ENCODE data around the gene HLTF.
A peak's percentile ranks its signal among the peaks of the same experiment; 100 is the strongest.

The HLTF gene

GRCh38 chr3:149020196-149020838 is 66.0 kb downstream of the HLTF start:
- Histone ChIP-seq H2BK120ac (ENCODE audit: low read depth, low read length) (no peak overlapping the region), H3K79me1 (ENCODE audit: low read depth, low read length) (no peaks in the 10 kb centered on the region), H2AFZ (ENCODE audit: low read length) (no peak overlapping the region), H3K14ac (ENCODE audit: low read length) (no peak overlapping the region), H2BK15ac (ENCODE audit: low read length) (no peak overlapping the region), H3K4me2 (ENCODE audit: insufficient read depth, low read length, poor library complexity, severe bottlenecking) (no peak overlapping the region), H4K8ac (ENCODE audit: low read depth, low read length) (no peak overlapping the region), H3K4me3 (ENCODE audit: low read length in 2 of 2) (no peak overlapping the region), H3K27me3 (ENCODE audit: control insufficient read depth in 3 of 3, insufficient read depth in 3 of 3, low read depth in 1 of 3, low read length in 3 of 3) (no peaks in the 10 kb centered on the region), H2AK5ac (ENCODE audit: low read depth, low read length) (no peak overlapping the region), H3K36me3 (replicated peaks in 1 of 2; ENCODE audit: control insufficient read depth in 2 of 2, insufficient read depth in 2 of 2, low read length in 2 of 2) (peaks cover 0 to 27% of the 10 kb centered on the region in 2 donors), H2BK12ac (ENCODE audit: low read length) (no peak overlapping the region), H3K4me1 (ENCODE audit: control insufficient read depth in 2 of 2, insufficient read depth in 1 of 2, low read depth in 1 of 2, low read length in 2 of 2) (peaks cover 0 to 5% of the 10 kb centered on the region in 2 donors), H3K4ac (ENCODE audit: low read length) (no peak overlapping the region), H3K9ac (ENCODE audit: low read depth, low read length, poor library complexity) (no peak overlapping the region), H4K91ac (ENCODE audit: low read depth, low read length, poor library complexity) (no peak overlapping the region), H3K9me3 (replicated peaks in 1 of 2; ENCODE audit: control insufficient read depth in 2 of 2, insufficient read depth in 1 of 2, low read depth in 1 of 2, low read length in 2 of 2) (peaks cover 5 to 19% of the 10 kb centered on the region in 2 donors), H3K27ac (replicated peaks; ENCODE audit: low read length) (no peak overlapping the region), H3K23ac (ENCODE audit: low read depth, low read length, poor library complexity) (no peak overlapping the region), H2BK5ac (ENCODE audit: low read length) (no peak overlapping the region), H3K18ac (ENCODE audit: low read length) (no peak overlapping the region)
- DNase-seq (ENCODE audit: low spot score), result no peak
- WGBS, 2 donors (ENCODE audit: extremely low coverage in 2 of 2, insufficient read length in 2 of 2, insufficient replicate concordance in 1 of 2), result no CpG with 5 or more reads among the region's 3 CpGs

GRCh38 chr3:149019580-149019979 is 66.8 kb downstream of the HLTF start:
- Histone ChIP-seq H2BK5ac (ENCODE audit: low read length) (no peak overlapping the region), H2AFZ (ENCODE audit: low read length) (no peak overlapping the region), H3K4me1 (ENCODE audit: control insufficient read depth in 2 of 2, insufficient read depth in 1 of 2, low read depth in 1 of 2, low read length in 2 of 2) (peaks cover 0 to 5% of the 10 kb centered on the region in 2 donors), H3K36me3 (replicated peaks in 1 of 2; ENCODE audit: control insufficient read depth in 2 of 2, insufficient read depth in 2 of 2, low read length in 2 of 2) (peaks cover 0 to 20% of the 10 kb centered on the region in 2 donors), H4K8ac (ENCODE audit: low read depth, low read length) (no peak overlapping the region), H3K27ac (replicated peaks; ENCODE audit: low read length) (no peak overlapping the region), H3K27me3 (ENCODE audit: control insufficient read depth in 3 of 3, insufficient read depth in 3 of 3, low read depth in 1 of 3, low read length in 3 of 3) (no peaks in the 10 kb centered on the region), H3K9ac (ENCODE audit: low read depth, low read length, poor library complexity) (no peak overlapping the region), H3K4me2 (ENCODE audit: insufficient read depth, low read length, poor library complexity, severe bottlenecking) (no peak overlapping the region), H3K79me1 (ENCODE audit: low read depth, low read length) (no peaks in the 10 kb centered on the region), H3K23ac (ENCODE audit: low read depth, low read length, poor library complexity) (no peak overlapping the region), H2BK120ac (ENCODE audit: low read depth, low read length) (no peak overlapping the region), H3K14ac (ENCODE audit: low read length) (no peak overlapping the region), H2AK5ac (ENCODE audit: low read depth, low read length) (no peak overlapping the region), H2BK12ac (ENCODE audit: low read length) (no peak overlapping the region), H3K4me3 (ENCODE audit: low read length in 2 of 2) (peak overlapping the region in 1 of 2 donors; percentile 53), H4K91ac (ENCODE audit: low read depth, low read length, poor library complexity) (no peak overlapping the region), H3K4ac (ENCODE audit: low read length) (no peak overlapping the region), H3K18ac (ENCODE audit: low read length) (no peak overlapping the region), H2BK15ac (ENCODE audit: low read length) (no peak overlapping the region), H3K9me3 (replicated peaks in 1 of 2; ENCODE audit: control insufficient read depth in 2 of 2, insufficient read depth in 1 of 2, low read depth in 1 of 2, low read length in 2 of 2) (peaks cover 3 to 12% of the 10 kb centered on the region in 2 donors)
- WGBS, 2 donors (ENCODE audit: extremely low coverage in 2 of 2, insufficient read length in 2 of 2, insufficient replicate concordance in 1 of 2), result no CpG with 5 or more reads among the region's 4 CpGs
- no peak for DNase-seq (ENCODE audit: low spot score)

- Histone ChIP-seq H3K23ac (ENCODE audit: low read depth, low read length, poor library complexity) (no peak overlapping the region), H3K4me2 (ENCODE audit: insufficient read depth, low read length, poor library complexity, severe bottlenecking) (no peak overlapping the region), H3K27me3 (ENCODE audit: control insufficient read depth in 3 of 3, insufficient read depth in 3 of 3, low read depth in 1 of 3, low read length in 3 of 3) (no peaks in the 10 kb centered on the region), H2BK120ac (ENCODE audit: low read depth, low read length) (no peak overlapping the region), H3K9ac (ENCODE audit: low read depth, low read length, poor library complexity) (no peak overlapping the region), H2BK5ac (ENCODE audit: low read length) (no peak overlapping the region), H4K8ac (ENCODE audit: low read depth, low read length) (no peak overlapping the region), H3K14ac (ENCODE audit: low read length) (no peak overlapping the region), H3K4me1 (ENCODE audit: control insufficient read depth in 2 of 2, insufficient read depth in 1 of 2, low read depth in 1 of 2, low read length in 2 of 2) (peaks cover 0 to 5% of the 10 kb centered on the region in 2 donors), H2BK12ac (ENCODE audit: low read length) (no peak overlapping the region), H2AK5ac (ENCODE audit: low read depth, low read length) (no peak overlapping the region), H3K9me3 (replicated peaks in 1 of 2; ENCODE audit: control insufficient read depth in 2 of 2, insufficient read depth in 1 of 2, low read depth in 1 of 2, low read length in 2 of 2) (peaks cover 0 to 3% of the 10 kb centered on the region in 2 donors), H2BK15ac (ENCODE audit: low read length) (no peak overlapping the region), H3K79me1 (ENCODE audit: low read depth, low read length) (no peaks in the 10 kb centered on the region), H3K4me3 (ENCODE audit: low read length in 2 of 2) (no peak overlapping the region), H3K18ac (ENCODE audit: low read length) (no peak overlapping the region), H4K91ac (ENCODE audit: low read depth, low read length, poor library complexity) (no peak overlapping the region), H3K4ac (ENCODE audit: low read length) (no peak overlapping the region), H3K27ac (replicated peaks; ENCODE audit: low read length) (no peak overlapping the region), H3K36me3 (replicated peaks in 1 of 2; ENCODE audit: control insufficient read depth in 2 of 2, insufficient read depth in 2 of 2, low read length in 2 of 2) (peaks cover 0 to 11% of the 10 kb centered on the region in 2 donors), H2AFZ (ENCODE audit: low read length) (no peak overlapping the region)
- WGBS, 2 donors (ENCODE audit: extremely low coverage in 2 of 2, insufficient read length in 2 of 2, insufficient replicate concordance in 1 of 2), result no CpG with 5 or more reads among the region's 1 CpG
- DNase-seq (ENCODE audit: low spot score), result no peak
Observed at GRCh38 chr3:149018247-149018646, 68.1 kb downstream of the HLTF start.

DNA sequence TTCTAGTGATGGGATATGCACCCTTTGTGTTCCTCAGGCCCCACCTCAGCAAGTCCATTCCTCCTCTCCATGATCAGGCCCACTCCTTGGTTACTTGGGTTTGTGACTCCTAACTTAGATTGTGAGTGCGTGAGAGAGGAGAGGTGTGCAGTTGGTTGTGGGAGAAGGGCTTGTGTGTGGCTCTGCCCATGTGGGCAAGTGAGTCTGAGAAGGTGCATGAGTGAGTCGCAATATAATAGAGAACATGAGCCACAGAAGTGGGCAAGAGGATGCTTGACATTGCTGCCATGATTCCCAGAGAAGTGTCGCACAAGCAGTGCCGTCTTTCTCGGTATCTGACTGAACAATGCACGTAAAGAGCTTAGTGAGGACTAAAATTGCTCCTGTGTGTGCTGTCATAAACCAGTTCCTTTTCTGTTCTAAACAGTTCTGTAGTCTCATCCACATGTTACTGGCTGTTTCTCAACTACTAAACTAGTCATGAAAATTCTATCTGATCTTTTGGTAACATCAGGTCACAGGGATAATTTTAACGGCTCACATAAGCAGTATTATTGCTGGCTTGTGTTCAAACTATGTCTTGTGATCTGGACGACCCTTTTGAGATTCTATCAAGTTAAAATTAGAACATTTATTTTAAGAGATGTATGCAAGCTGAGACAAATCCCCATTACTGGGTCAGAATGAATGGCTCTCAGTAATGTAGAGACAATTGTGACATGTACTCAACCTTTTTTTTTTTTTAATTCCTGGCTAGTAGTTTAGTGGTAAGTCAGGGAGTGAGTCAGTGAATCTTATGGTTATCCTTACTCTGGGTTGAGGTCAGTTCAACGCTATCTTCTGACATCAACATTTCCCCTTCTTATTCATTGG is 69.4 kb downstream of the HLTF start:
- no peak overlapping the region for H3K9ac ChIP-seq (ENCODE audit: low read depth, low read length, poor library complexity)
- peaks cover 0 to 5% of the 10 kb centered on the region in 2 donors for H3K4me1 ChIP-seq (ENCODE audit: control insufficient read depth in 2 of 2, insufficient read depth in 1 of 2, low read depth in 1 of 2, low read length in 2 of 2)
- DNase-seq (ENCODE audit: low spot score), result no peak
- H4K91ac ChIP-seq (ENCODE audit: low read depth, low read length, poor library complexity), result no peak overlapping the region
- H2BK5ac ChIP-seq (ENCODE audit: low read length), result no peak overlapping the region
- no peak overlapping the region for H3K14ac ChIP-seq (ENCODE audit: low read length)
- H2BK15ac ChIP-seq (ENCODE audit: low read length), result no peak overlapping the region
- peaks cover 0 to 3% of the 10 kb centered on the region in 2 donors for H3K9me3 ChIP-seq (replicated peaks in 1 of 2; ENCODE audit: control insufficient read depth in 2 of 2, insufficient read depth in 1 of 2, low read depth in 1 of 2, low read length in 2 of 2)
- H3K79me1 ChIP-seq (ENCODE audit: low read depth, low read length), result no peaks in the 10 kb centered on the region
- H2AK5ac ChIP-seq (ENCODE audit: low read depth, low read length), result no peak overlapping the region
- H3K27ac ChIP-seq (replicated peaks; ENCODE audit: low read length), result no peak overlapping the region
- H3K18ac ChIP-seq (ENCODE audit: low read length), result no peak overlapping the region
- peak overlapping the region in 1 of 2 donors; percentile 9 for H3K4me3 ChIP-seq (ENCODE audit: low read length in 2 of 2)
- WGBS, 2 donors (ENCODE audit: extremely low coverage in 2 of 2, insufficient read length in 2 of 2, insufficient replicate concordance in 1 of 2), result no CpG with 5 or more reads among the region's 9 CpGs
- no peak overlapping the region for H3K4me2 ChIP-seq (ENCODE audit: insufficient read depth, low read length, poor library complexity, severe bottlenecking)
- no peaks in the 10 kb centered on the region for H3K27me3 ChIP-seq (ENCODE audit: control insufficient read depth in 3 of 3, insufficient read depth in 3 of 3, low read depth in 1 of 3, low read length in 3 of 3)
- no peak overlapping the region for H4K8ac ChIP-seq (ENCODE audit: low read depth, low read length)
- peak overlapping the region; percentile 26 for H3K23ac ChIP-seq (ENCODE audit: low read depth, low read length, poor library complexity)
- H2AFZ ChIP-seq (ENCODE audit: low read length), result no peak overlapping the region
- H3K4ac ChIP-seq (ENCODE audit: low read length), result no peak overlapping the region
- H2BK120ac ChIP-seq (ENCODE audit: low read depth, low read length), result no peak overlapping the region
- no peak overlapping the region for H2BK12ac ChIP-seq (ENCODE audit: low read length)
- H3K36me3 ChIP-seq (replicated peaks in 1 of 2; ENCODE audit: control insufficient read depth in 2 of 2, insufficient read depth in 2 of 2, low read length in 2 of 2), result peaks cover 0 to 7% of the 10 kb centered on the region in 2 donors

Measured in neuronal stem cell (in vitro differentiated cells).